HG02588 (cell line): ENCODE results near the gene SF1.

ENCODE experiments used
- ATAC-seq: cut with Tn5 transposase; IDR thresholded peaks from one replicate; pipeline ENCODE4 v1.9.1; 2021; ENCODE audit warnings: mild to moderate bottlenecking, moderate library complexity; ENCODE audit not compliant: unreplicated experiment

The SF1 gene

DNA sequence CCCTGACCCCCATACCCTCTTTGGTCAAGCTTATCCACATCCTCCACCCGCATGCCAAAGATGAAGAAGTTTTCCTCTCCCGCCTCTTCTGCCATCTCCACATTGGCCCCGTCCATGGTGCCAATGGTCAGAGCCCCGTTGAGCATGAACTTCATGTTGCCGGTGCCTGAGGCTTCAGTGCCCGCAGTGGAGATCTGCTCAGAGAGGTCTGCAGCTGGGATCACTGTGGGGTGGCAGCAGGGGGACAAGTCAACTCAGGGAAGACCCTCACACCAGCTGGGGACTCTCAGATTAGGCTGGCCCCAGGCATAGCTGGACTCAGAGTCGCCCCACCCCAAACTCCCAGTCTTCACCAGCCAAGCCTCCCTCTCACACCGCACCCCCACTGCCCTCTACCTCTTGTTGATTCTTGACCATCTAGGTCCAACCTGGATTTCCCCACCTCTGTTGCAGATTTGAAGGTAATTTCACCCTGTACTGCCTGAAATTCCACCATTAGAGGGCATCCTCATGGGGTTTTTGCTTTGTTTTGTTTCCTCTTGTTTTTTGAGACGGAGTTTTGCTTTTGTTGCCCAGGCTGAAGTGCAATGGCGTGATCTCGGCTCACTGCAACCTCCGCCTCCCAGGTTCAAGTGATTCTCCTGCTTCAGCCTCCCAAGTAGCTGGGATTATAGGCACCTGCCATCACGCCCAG, 27.8 kb downstream of the SF1 start:
- no peak for ATAC-seq

DNA sequence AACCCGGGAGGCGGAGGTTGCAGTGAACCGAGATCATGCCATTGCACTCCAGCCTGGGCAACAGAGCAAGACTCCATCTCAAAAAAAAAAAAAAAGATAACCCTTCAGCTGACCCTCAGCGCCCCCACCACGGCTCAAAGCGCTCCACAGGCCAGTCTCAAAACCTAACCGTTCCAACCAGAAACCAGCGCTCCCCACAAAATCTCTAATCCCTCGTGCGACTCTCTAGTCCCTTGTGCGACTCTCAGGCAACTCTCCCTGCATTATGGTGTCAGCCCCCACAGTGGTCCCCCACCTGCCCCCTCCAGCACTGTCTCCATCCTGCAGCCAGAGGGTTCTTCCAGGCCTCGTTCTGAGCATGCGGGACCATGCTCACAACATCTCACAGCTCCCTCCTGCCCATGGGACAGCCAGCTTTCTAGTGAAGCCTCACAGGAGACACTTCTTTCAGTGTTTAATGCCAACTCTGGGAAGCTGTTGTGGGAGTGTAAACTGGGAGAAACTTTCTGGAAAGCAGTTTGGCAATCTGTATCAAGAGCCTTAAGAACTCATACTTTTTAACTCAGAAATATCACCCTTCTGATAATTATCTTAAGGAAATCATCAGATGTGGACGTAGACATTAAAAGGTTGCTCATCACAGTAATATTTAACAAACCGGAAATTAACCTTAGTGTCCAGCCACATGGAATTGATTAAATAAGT, 30.2 kb downstream of the SF1 start:
- no peak for ATAC-seq

DNA sequence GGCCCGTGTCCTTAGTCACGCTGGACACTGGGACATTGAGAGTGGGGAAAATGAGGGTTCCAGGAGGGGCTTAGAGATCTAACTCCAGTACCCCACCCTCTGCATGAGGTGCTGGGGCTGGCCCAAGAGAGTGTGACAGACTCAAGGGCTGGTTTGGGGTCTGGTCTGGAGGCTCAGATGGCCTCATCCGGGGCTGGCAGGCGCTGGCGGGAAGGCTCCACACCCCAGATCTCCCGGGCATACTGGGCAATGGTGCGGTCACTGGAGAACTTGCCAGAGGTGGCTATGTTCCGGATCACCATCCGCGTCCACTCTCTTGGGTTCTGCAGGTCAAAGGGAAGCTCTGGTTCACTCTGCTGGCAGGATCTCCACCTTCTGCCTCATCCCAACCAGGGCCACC, 31.9 kb downstream of the SF1 start:
- ATAC-seq = no peak

DNA sequence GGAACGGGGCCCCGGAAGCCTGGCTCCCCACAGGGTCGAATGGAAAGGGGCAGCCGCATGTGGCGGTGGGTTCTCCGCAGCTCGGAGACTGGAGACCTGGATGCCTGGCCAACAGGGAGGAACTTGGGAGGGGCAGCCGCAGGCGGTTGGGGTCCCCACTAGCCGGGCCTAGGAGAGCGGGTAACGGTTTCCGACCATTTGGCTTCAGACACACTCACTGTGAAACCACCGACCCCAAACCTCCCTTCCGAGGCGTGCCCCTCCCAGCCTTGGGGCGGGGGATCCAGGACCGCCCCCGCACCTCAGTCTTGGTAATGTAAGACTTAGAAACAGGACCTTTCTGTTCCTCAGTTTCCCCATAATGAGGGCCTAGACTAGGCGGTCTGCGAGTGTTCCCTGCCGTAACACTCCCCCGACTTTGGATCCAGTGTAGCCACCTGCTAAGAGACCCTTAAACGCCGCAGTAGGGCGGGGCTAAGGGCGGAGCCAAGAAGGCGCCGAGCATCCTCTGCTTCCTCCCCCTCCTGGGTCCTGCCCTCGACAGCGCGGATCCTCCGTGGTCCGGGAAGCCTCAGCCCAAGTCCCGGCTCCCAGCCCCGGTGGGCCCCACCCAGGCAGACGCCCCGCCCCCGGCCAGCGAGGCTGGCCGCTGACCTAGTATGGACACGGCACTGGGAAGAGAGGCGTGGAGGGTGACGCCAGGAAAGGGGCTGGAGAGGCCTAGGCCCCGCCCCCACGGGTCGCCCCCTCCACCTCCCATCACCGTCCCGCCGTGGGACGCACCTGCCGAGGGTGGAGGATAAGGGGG, 32.6 kb downstream of the SF1 start:
- no peak for ATAC-seq

DNA sequence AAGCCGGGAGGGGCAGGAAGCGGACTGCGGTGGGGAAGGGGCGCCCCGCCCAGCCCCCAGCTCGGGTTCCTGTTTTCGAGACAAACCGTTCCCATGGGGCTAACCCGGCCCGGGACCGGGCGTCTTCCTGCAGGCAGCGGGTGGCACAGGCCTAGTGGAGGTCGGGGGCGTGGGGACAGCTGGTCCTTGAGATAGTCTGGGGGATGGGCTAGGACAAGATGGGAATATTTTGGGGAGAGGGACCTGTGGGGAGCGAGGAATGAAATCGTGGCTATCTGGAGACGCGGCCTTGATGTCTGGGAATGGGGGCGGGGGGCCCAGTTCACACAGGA, 33.2 kb downstream of the SF1 start:
- no peak for ATAC-seq

DNA sequence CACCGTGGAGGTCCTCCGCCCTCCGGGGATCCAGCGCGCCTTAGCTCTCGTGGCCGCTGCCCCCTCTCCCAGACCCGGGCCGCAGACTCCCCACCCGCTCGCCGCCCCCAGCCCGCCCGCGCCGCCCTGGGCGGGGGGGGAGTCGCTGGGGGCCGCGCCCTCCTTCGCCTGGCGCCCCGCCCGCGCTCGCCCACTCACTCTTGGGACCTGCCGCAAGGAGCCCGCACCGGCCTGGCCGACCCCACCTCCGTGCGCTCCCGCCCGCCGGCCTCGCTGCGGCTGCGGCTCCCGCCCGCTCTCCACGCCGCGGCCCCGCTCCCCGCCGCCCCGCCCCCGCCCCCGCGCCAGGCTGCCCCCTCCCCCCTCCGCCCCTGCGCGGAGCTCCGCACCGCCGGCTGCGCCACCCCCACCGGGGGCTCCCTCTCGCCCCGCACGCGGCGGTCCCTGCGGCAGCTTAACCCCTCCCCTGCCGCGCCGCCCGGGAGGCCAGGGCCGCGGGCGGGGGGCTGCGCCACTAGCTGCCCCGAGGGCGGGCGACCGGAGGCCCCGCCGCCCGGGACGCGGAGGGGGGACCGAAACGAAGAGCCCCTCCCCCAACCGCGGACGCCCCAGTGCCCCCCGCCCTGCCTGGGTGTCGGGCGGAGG, 33.7 kb downstream of the SF1 start:
- ATAC-seq = no peak

DNA sequence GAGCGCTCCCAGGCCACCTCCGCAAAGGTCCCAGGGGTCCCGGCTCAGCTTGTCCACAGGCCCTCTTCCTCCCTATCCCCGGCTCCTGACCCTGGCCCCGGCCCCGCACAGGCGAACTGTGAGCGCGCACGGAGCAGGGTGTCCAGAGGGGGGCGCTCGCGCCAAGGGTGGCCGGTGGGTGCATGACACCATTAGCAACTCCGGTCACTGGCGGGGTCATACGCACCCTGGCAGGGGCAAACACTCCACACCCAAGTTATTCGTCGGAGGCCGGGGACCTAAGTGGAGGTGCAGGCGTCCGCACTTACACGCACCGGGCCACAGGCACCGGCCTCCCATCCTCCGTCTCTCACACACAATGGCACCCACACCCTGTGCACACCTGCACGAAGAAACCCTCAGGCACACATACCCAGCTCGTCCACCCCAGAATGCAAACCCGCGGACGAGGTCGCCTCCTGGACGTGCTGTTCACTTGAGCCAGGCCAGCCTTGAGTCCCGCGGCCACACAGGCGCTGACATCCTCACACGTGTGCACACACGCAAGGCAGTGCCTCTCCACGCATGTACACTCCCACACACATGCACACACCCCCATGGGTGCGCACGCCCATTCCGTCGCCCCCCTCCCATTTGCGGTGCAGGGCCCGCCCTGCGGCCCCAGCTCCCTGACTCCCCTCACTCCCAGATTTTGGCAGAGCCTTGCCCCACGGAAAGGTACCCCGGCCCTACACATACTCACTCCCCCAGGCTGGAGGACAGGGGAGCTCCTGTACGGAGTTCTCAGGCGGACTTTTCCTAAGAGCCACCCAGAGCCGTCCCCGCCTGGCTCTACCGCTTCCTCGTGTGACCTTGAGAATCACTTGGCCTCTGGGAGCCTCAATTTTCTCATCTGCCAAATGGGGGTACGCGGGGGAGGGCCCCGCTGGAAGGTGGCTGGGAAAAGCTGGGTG, 34.5 kb downstream of the SF1 start, which contains the start of gene RASGRP2:
Gene RASGRP2, minus strand, starts transcription at position 552 of the 953 bp plus-strand sequence. CDS start 1,276 bp downstream, outside the sequence.
- ATAC-seq = no peak

DNA sequence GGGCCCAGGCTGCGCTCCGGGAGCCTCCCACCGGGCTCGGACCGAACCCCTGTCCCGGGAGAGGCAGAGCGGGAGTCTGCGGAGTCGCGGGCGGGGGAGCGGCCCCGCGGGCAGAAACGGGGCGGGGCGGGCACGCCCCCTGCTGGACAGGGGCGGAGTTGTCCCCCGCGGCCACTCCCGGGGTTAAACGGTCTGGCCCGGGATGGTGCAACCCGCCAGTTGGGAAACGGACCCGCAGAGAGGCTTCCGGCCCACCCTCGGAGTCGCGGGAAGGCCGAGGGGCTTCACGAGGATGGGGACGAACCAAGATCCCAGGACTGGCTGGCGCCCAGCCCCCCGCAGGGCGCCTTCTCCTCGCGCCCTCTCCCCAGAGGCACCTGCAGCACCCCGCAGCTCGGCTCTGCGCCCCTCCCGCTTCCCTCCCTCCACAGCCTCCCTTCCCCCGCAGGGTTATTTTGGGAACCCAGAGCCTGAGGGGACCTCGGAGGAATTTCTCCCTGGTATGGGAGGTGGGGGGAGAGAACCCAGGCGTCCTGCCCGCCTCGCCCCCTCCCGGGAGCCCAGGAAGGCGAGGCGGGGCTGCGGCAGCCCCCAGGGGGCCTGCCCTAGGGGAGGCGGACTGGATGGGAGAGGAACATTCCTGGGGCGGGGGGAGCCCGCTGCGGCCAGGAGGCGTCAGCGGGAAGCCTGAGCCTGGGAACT, 35.3 kb downstream of the SF1 start:
- ATAC-seq = no peak

DNA sequence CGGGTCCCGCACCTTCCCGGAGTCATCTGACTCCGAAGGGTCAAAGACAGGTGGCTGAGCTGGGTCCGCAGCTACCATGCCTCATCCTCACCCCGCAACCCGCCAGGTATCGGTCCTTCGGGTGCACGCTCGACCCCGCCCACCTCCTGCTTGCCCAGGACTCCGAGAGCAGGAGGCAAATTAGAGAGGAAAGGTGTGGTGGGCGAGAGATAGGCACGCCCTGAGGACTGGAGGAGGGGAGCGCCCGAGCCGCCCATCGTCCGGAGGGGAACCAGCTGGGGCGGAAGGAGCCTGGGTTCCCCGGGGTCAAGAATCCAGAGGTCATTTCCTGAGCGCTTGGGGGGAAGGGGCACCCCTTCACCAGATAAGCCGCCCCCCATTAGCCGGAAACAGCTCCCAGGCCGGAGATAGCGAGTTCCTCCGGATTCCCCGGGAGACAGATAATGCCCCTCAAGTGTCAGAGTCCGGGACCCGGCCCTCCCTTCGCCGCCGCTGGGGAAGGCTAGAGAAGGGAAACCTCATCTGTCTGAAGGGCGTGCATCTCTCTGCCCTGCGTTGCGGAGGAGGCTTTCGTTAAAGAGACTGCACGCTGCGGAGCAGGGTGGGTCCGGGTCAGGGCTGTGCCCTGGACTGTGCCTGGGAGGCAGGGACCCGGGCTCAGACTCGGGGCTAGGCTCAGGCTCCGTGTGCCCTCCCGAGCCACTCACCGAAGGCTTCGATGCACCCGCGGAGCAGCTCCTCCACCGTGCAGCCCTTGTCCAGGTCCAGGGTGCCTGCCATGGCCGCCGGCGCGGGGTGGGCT, 36.1 kb downstream of the SF1 start:
- no peak for ATAC-seq

DNA sequence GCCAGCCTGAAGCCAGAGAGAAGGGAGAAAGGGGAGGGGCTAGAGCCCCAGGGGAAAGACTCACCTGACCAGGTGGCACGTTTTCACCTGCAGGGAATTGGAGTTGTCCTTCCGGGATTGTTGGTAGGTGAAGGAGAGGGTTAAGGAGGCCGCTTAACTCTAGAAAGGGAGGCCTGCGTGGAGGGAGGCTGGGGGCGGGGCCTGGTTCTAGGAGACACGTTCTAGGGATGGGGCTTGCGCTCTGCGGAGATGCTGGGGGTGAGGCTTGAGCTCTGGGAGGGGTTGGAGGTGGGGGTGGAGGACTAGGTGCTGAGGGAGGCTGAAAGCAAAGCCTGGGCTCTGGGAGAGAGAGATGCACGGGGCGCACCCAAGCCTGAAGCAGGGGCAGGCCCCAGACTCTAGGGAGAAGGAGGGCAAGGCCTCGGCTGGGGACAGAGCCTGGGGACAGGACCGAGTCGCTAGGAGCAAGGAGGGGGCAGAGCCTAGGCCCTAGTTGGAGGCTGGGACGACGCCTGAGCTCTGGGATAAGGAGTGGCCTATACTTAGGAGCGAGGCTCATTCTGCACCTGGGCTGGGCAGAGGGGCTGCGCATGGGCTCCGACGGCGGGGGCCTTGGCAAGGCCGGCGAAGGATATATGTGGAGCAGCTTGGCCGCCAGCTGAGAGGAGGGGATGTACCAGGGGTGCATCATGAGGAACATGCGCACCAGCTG, 36.8 kb downstream of the SF1 start:
- no peak for ATAC-seq

DNA sequence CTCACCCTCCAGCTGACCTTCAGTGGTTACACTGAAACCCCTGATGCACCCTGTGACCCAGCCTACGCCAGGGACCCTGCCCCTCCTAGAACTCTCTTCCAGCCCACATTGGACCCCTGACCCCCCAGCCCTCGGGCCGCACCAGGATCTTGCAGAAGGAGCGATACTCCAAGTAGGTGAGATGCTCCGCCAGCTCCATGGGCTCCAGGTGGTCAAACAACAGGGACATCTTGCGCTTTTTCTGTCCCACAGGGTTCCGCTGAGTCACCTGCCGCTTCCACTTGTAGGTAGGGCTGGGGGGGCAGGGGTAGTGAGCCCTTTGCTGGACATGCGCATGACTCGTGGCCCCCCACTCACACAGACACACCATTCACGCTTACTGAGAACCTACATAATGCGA, 38.5 kb downstream of the SF1 start:
- ATAC-seq = no peak

DNA sequence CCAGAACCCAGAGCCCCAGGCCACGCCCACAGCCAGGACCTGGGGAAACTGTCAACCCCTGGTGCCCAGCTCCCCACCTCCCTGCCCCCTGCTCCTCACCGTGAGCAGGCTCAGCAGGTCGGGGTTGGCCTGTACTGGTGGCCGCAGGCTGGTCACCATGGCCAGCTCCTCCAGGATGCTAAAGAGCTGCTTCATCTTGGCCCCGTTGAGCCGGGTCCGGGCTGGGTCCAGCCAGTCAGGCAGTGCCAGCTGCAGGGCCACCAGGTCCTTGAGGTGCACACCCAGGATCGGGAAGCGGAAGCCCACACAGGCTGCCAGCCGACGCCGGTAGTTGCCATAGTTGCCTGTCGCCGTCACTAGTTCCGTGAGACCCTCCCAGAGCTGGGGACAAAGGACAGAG, 41.7 kb downstream of the SF1 start:
- no peak for ATAC-seq

DNA sequence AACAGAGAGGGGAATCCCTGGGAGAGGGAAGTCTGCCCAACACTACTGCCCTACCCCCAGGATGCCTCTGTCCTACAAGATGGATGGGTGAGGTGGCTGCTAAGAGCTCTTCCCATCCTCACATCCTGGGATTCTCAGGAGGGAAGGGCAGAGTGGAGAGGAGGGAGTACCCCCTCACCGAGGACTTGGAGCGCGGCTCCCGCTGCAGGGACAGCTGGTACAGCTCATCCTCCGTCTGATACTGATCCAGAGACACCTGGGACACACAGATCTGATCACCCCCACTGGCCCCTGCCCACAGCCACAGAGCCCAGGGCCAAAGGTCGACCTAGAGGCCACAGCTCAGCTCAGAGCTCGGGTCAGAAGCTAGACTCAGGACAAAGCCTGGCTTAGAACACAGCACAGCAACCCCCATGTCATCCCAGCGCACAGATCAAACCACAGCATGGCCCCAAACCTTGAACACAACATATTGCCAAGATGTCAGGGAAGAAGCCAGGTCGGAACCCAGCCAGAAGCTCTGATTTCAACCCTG, 42.5 kb downstream of the SF1 start:
- no peak for ATAC-seq

DNA sequence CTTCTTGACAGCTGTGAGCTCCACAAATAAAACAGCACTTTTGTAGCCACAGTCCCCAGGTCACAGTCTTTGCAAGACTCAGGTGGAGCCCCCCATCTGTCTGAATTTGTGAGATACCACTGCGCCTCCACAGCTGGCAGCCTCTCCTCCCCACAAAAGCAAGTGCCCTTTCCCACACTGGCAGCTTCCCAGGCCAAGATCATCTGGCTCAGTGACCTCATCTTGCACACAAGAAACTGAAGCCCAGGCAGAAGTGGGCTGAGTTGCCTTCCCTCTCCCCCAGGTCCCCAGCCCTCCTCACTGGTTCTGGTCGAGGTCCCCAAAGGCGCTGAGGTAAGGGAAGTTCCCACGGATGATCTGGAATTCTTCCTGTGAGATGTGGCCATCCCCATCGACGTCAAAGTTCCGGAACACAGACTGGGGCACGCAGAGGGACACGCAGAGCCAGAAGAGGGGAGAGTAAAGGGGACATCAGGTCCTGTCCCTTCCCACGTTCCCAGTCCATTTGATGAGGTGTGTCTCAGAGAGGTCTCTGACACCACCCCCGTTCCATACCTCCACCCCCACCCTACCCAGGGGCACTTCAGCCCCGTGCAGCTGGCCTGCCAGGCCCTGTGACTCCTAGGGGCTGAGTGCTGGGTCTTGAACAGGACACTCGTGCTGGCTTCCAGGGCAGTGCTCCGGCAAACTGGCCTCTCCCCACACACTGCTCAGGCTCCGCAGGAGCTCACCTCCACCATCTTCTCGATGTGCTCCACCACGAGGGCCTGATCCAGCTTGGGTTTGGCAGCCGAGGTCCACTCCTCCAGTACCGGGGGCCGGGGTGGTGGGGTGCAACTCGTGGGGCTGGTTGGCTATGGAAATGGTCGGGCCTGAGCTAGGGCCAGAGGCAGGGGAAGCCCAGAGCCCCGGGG, 43.3 kb downstream of the SF1 start:
- no peak for ATAC-seq

DNA sequence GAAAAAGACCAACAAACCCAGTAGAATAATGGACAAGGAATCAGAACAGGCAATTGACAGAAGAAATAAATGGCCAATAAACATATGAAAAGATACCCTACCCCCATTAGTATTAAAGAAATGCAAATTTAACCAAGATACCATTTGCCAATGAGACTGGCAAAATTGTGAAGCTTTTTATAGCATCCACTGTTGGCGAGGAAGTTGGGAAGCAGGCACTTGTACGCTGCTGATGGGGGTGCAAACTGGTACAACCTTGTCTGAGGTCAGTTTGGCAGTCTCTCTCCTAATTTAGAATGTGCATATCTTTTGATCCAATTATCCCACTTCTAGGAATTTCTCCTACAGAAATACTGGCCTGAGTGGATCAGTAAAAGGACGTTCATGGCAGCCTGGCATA, 46.7 kb downstream of the SF1 start:
- ATAC-seq = no peak

DNA sequence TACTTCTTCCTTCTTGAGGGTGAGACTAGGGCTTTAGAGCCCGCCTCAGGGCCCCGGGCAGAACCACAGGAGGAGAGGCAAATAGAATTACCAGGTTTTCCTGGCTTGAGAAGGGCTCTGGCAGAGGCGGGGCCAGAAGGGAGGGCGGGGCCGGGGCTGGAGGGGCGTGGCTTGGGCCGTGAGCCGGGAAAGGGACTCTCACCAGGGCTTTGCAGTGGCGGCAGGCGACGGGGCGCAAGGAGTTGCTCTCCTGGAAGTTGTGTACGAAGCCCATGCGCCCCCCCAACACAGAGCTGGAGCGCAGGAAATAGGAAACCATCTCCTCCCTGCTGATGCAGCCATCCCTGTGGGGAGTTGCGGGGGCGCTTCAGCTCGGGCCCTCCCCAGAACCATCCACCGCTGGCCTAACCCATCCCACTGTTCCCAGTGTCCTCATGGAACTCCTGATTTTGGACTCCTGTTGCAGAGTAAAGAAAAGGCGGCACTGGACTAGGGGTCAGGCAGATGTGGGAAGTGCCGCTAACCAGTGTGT, 48.4 kb downstream of the SF1 start:
- no peak for ATAC-seq
